RPMI8226 (cell line): ENCODE measurements around the gene TIMM8A.
"Not testable (repeated sequence)": the region's sequence is repeated elsewhere in the genome, so short reads cannot be mapped to it uniquely, and the experiment has no call there.

ENCODE experiments used
- DNase-seq: peaks from one replicate; pipeline ENCODE4 v3.0.0-alpha.2; 2015

The TIMM8A gene

GRCh38 chrX:101357166-101357795 is 8.7 kb upstream of the TIMM8A start:
- DNase-seq: peak; percentile 35

- DNase-seq: no peak
Observed at GRCh38 chrX:101349193-101349562, 636 bp upstream of the TIMM8A start.

- peak; percentile 30 for DNase-seq
Observed at GRCh38 chrX:101347859-101348451, 587 bp downstream of the TIMM8A start.

GRCh38 chrX:101337776-101338271 is 10.7 kb downstream of the TIMM8A start:
- no peak for DNase-seq

GRCh38 chrX:101334310-101334709 is 14.2 kb downstream of the TIMM8A start:
- DNase-seq: not testable (repeated sequence)

GRCh38 chrX:101326600-101326999 is 21.9 kb downstream of the TIMM8A start:
- DNase-seq: not testable (repeated sequence)

GRCh38 chrX:101303790-101304189 is 44.8 kb downstream of the TIMM8A start:
- DNase-seq: no peak
